Hematopoietic multipotent progenitor cell (in vitro differentiated cells): ENCODE measurements around the gene MUC5B. TPM values are rescaled to one million over a fixed set of nuclear protein-coding genes. Genes with fewer than 3 reads are reported as not detected.
"Not testable (repeated sequence)": the region's sequence is repeated elsewhere in the genome, so short reads cannot be mapped to it uniquely, and the experiment has no call there.

Source experiments
- DNase-seq, 3 donors: peaks; one replicate each; pipeline ENCODE4 v3.0.0-alpha.2; 2011 to 2015; ENCODE audit warnings: low read depth in 2 of 3, low spot score in 2 of 3
- total RNA-seq: library from RNA; depleted of rRNA; stranded (reverse); fragments of >200 nt; gene quantifications from one replicate; pipeline ENCODE4 v1.2.3, GENCODE V29; 2012

Gene MUC5B
- total RNA-seq, 1 donor = under 0.01 TPM

DNA sequence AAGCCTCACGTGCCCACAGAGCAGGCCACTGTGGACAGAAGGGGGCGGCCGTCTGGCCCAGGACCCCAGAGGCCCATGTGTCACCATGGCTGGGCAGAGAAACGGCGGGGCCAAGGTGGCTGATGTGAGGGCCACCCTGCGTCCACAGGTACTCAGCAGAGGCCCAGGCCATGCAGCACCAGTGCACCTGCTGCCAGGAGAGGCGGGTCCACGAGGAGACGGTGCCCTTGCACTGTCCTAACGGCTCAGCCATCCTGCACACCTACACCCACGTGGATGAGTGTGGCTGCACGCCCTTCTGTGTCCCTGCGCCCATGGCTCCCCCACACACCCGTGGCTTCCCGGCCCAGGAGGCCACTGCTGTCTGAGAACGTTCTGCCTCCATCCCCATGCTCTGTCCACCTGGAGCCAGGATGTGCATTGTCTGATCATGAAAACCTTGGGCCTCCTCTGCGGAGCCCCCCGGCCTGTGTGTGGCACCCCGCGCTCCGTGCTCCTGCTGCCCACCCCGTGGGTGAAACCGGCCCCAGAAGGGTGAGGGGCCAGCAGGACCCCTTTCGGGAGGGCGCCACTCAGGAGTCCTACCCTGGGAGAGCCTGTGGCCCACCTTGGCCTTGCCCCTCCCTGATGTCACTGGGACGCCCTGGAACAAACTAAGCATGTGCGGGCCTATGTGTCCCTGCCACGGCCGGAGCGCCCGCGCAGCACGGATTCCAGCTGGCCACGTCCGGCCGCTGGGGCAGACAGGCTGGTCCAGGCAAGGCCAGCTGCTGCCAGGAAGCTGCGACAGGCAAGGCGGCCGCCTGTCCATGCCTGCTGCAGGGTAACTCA, 38.6 kb downstream of the MUC5B start:
- DNase-seq = no peak

- peak; percentile 68 to 86 (median 81) for DNase-seq
Observed at GRCh38 chr11:1262172-1263006, 39.5 kb downstream of the MUC5B start.

GRCh38 chr11:1263010-1263409, 40.1 kb downstream of the MUC5B start:
- peak in 1 of 3 donors; percentile 8 for DNase-seq

- DNase-seq = peak in 2 of 3 donors; percentile 66 to 80
Observed at GRCh38 chr11:1264444-1264843, 41.6 kb downstream of the MUC5B start.

DNA sequence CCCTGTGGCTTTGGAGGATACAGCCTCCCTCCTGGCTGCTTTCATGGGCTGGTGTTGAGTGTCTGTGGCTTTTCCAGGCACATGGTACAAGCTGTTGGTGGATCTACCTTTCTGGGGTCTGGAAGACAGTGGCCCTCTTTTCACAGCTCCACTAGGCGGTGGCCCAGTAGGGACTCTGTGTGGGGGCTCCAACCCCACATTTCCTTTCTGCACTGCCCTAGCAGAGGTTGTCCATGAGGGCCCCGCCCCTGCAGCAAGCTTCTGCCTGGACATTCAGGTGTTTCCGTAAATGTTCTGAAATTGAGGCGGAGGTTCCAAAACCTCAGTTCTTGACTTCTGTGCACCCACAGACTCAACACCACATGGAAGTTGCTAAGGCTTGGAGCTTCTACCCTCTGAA, 42.6 kb downstream of the MUC5B start:
- DNase-seq = not testable (repeated sequence)

DNA sequence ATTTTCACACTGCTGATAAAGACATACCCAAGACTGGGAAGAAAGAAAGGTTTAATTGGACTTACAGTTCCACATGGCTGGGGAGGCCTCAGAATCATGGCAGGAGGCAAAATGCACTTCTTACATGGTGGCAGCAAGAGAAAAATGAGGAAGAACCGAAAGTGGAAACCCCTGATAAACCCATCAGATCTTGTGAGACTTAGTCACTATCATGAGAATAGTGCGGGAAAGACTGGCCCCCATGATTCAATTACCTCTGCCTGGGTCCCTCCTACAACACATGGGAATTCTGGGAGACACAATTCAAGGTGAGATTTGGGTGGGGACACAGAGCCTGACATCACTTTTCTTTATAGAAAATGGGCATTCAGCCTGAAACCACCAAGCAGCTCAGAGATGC, 44.1 kb downstream of the MUC5B start:
- not testable (repeated sequence) for DNase-seq

DNA sequence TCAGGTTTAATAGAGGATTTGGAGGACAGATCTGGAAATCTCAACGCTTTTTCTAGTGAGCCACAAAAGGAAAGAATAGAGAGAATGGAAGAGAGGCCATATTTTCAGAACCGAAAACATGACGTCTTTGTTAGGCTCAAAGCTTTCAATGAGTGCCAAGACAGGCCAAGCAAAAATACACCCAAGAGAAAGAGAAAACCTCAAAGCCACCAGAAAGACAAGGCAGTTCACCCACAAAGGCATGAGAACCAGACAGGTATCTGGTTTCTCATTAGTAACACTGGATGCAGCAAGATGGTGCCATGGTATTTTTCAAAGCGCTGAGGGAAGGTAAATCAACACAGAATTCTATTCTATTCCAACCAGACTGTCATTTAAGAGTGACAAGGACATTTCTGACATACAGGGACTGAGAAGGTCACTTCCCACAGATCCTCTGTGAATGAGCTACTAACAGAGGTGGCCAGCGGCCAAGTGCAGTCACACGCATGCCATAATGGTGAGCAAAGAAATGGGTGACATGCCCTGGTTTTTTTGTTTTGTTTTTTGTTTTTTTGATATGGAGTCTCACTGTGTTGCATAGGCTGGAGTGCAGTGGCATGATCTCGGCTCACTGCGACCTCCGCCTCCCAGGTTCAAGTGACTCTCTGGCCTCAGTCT, 44.7 kb downstream of the MUC5B start:
- DNase-seq = no peak

DNA sequence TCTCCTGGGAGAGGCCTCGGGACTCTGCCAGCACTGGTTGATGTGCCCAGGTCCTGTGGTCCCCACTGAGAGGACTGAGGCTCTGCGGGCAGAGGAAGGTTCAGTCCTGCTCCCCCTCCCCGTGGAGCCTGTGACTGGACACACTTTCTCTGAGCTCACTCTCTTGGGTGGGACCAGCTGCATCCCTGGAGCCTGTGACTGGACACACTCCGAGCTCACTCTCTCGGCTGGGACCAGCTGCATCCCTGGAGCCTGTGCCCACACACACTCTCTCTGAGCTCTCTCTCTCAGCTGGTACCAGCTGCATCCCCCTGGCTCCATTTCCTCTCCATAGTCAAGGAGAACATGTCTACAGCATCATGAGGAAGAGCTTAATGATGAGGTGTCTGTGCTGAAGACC, 47.1 kb downstream of the MUC5B start:
- DNase-seq = no peak

- no peak for DNase-seq
Observed at GRCh38 chr11:1270476-1270875, 47.6 kb downstream of the MUC5B start.

- DNase-seq = no peak
Observed at GRCh38 chr11:1271002-1271401, 48.1 kb downstream of the MUC5B start.

- DNase-seq = no peak
Observed at GRCh38 chr11:1271406-1271805, 48.5 kb downstream of the MUC5B start.

- no peak for DNase-seq
Observed at GRCh38 chr11:1271927-1272326, 49.1 kb downstream of the MUC5B start.

DNA sequence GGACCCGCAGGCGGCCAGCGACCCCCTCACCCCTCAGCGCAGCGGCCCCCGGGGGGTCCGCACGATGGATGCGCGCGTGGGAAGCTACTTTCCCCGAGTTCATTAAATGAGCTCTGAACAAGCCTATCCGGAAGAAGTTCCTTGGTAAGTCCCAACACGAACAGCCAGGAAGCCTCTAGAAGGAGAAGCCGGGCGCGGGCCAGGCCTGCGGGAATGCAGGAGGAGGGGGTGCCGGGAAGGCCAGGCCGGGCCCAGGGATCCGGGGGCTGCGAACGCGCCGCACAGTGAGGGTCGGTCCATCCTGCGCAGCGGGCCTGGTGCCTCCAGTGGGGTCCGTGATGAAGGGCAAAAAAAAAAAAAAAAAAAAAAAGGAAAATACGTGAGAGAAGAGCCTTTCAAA, 49.7 kb downstream of the MUC5B start:
- no peak for DNase-seq

DNA sequence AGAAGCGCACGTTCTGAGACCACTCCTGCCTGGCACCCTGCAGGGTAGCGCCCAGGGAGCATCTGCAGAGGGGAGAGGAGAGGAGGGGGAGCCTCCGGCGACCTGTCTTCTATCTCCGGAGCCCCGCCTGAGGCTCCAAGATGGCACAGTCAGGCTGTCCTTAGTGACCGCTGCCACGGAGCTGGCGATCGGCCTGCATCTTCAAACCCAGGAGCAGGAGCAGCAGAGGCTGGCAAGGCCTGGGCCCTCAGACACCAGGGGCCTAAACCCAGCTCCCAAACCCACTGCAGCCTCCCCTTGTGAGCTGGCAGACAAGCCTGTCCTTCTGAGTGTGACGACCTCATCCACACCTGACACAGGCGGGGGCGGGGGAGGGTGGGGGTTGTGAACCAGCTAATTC, 51.6 kb downstream of the MUC5B start:
- no peak for DNase-seq

DNA sequence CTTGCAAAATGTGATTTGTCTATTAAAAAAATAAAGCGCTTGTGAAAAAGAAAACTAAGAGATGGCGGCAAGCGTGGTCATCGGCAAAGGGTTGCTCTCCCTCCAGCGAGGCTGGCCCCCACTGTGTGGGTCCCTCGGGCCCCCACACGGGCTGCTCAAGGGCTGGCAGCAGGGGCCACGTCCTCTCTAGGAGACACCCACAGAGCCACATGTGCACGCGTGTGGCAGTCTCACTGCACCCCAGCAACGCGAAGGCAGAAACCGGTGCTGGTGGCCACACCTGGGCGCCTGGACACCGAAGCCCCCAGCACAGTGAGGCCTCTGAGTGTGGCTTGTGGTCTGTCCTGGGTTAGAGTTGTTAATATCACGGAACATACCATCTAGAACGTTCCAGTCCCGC, 52.2 kb downstream of the MUC5B start:
- DNase-seq = no peak

DNA sequence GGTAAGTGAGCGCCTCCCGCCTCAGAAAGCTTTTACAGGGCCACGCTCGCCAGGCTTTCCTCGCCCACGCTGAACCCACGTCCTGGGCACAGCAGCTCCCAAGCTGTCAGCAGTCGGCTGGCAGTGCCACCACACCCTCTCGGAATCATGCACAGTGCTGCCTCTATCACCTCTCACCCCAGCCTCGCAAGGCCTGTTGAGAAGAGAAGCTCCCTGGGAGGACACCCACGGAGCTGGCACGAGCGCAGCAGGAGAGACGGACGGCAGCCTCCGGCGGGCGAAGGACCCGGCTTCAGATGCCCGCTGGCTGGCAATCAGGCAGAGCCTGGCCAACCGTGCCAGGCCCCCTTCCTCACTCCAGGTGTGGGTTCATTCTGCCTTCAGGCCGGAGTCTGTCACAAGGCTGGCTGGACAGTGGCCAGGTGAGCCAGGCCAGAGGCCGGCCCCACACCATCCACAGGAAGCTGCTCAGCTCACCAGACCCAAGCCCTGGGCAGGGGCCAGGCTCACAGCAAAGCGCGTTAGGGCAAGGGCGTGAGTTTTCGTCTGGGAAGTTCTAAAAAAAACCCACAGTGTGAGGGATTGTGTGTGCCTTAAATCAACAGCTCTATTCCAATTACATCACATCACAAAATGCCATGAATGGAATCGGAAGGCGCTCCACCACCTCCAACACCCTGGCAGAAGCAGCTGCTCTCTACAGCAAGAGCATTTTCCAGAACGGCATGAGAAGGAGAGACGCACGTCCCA, 53.4 kb downstream of the MUC5B start:
- DNase-seq = no peak

- DNase-seq = no peak
Observed at GRCh38 chr11:1276866-1277615, 54.2 kb downstream of the MUC5B start.

- DNase-seq = no peak
Observed at GRCh38 chr11:1277936-1278512, 55.2 kb downstream of the MUC5B start.
